Panc1 (cell line): ENCODE results near the gene DHX32. TPM values are rescaled to one million over a fixed set of nuclear protein-coding genes. Genes with fewer than 3 reads are reported as not detected.

ENCODE experiments used
- ATAC-seq: fragments of 200-7000 bp; cut with Tn5 transposase; 2 replicates; pipeline ENCODE4 v1.9.1; 2020; ENCODE audit warnings: mild to moderate bottlenecking, moderate library complexity
- BruUV-seq: library from RNA; stranded (reverse); fragments of 400-500 nt; replicated peaks from 2 replicates; lab custom pipeline; 2021; lab: Mats Ljungman, UMichigan
- CTCF ChIA-PET: fragments of 300-600 bp; sonication (Branson Sonifier 250); formaldehyde crosslinking; loops from one replicate; lab custom pipeline; 2022; ENCODE audit warnings: antibody characterized with exemption; lab: Charles Lee
- POLR2A ChIA-PET: fragments of 300-600 bp; sonication (Branson Sonifier 250); formaldehyde crosslinking; loops from one replicate; lab custom pipeline; 2022; ENCODE audit warnings: antibody characterized with exemption; lab: Charles Lee
- DNase-seq: peaks from one replicate; pipeline ENCODE4 v3.0.0-alpha.2; 2010; ENCODE audit warnings: low read depth, low spot score
- H3K27ac ChIP-seq: 2 replicates; pipeline ENCODE4 v1.5.1; 2011; ENCODE audit warnings: mild to moderate bottlenecking, low read length, inconsistent platforms
- H3K27me3 ChIP-seq: fragments of 200-500 bp; sonication (Bioruptor generic); 2 replicates; pipeline ENCODE4 v1.6.0; 2014; ENCODE audit warnings: low read length, inconsistent platforms; ENCODE audit not compliant: control insufficient read depth, insufficient read depth
- H3K36me3 ChIP-seq: fragments of 200-500 bp; sonication (Bioruptor generic); 2 replicates; pipeline ENCODE4 v1.5.1; 2014; ENCODE audit warnings: inconsistent platforms, mild to moderate bottlenecking, low read length, moderate library complexity; ENCODE audit not compliant: control insufficient read depth, insufficient read depth
- H3K4me1 ChIP-seq: 2 replicates; pipeline ENCODE4 v1.5.1; 2011; ENCODE audit warnings: inconsistent platforms, mild to moderate bottlenecking, low read length, moderate library complexity; ENCODE audit not compliant: control insufficient read depth, insufficient read depth
- H3K4me3 ChIP-seq, 2 experiments: 2 replicates each; pipeline ENCODE4 v1.5.1; 2011 to 2012; ENCODE audit warnings: low read depth in 2 of 2, low read length in 2 of 2, mild to moderate bottlenecking in 2 of 2, inconsistent platforms in 1 of 2, moderate library complexity in 1 of 2
- H3K9me3 ChIP-seq: fragments of 200-500 bp; sonication (Bioruptor generic); 2 replicates; pipeline ENCODE4 v1.5.1; 2014; ENCODE audit warnings: low read depth, mild to moderate bottlenecking, inconsistent platforms, low read length, moderate library complexity; ENCODE audit not compliant: control insufficient read depth, insufficient read depth
- CTCF ChIP-seq: fragments of 450-650 bp; IDR thresholded peaks from 2 replicates; pipeline ENCODE4 v1.5.1; 2017; ENCODE audit warnings: mild to moderate bottlenecking
- POLR2AphosphoS5 ChIP-seq: IDR thresholded peaks from 2 replicates; pipeline ENCODE4 v1.6.1; 2012; ENCODE audit warnings: mild to moderate bottlenecking, low read depth, low read length, moderate library complexity
- REST ChIP-seq, 2 experiments: IDR thresholded peaks; 2 replicates each; pipeline ENCODE4 v1.6.1; 2011 to 2012; ENCODE audit warnings: low read depth in 2 of 2, control low read depth in 1 of 2, low read length in 1 of 2, mild to moderate bottlenecking in 1 of 2, moderate library complexity in 1 of 2; ENCODE audit not compliant: insufficient read depth in 1 of 2
- SIN3A ChIP-seq: IDR thresholded peaks from 2 replicates; pipeline ENCODE4 v1.6.1; 2012; ENCODE audit warnings: low read depth, mild to moderate bottlenecking, low read length, moderate library complexity, borderline replicate concordance; ENCODE audit not compliant: insufficient read depth
- TCF7L2 ChIP-seq: IDR thresholded peaks from 2 replicates; pipeline ENCODE4 v1.6.1; 2011; ENCODE audit warnings: mild to moderate bottlenecking, low read depth, low read length, inconsistent platforms
- in situ Hi-C: cut with HindIII; loops from 2 replicates; pipeline ENCODE4 v1.10.0; 2016; ENCODE audit warnings: low sequenced_read_pairs, low pct_unique_long_range_greater_than_20kb
- intact Hi-C: fragments of 100-400 bp; cut with micrococcal nuclease; formaldehyde crosslinking; loops from one replicate; pipeline ENCODE4 v1.10.0; 2022; ENCODE audit not compliant: unreplicated experiment
- total RNA-seq: library from RNA; stranded (reverse); gene quantifications from one replicate; pipeline ENCODE4 v1.2.1, GENCODE V29; 2021; ENCODE audit not compliant: unreplicated experiment

The DHX32 gene
- total RNA-seq, 1 experiment from 2014 or later, result 117 TPM

DNA sequence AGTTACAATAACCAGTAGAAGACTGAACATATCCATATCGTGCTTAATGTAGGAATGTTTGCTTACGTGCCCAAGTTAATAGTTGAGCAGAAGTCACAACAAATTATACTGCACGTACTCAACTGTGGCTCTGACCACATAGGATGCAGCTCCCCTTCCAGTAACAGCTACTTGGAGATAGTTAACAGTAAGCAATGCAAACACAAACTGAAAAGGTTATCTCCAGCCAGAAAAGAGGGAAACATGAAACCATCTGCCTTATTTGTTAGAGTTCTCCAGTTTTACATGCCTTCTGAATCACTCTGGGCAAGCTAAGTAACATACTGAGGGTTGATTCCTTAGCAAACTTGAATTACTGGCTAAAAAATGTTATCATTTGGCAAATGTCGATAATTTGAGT is 9.8 kb downstream of the DHX32 start:
- peak overlapping the region; percentile 73 for H3K27ac ChIP-seq
- no peak for DNase-seq
- peaks cover 11% of the 10 kb centered on the region for H3K36me3 ChIP-seq
- ChIA-PET POLR2A (interaction anchor here (0.5 kb wide), 1 partner anchor 39 kb away, joined by 6 read pairs; no protein-coding TSS in a partner anchor), CTCF (no interaction called here)
- TF ChIP-seq POLR2AphosphoS5 (0 out of 2 replicates have a peak, but pooled peaks have one; percentile 42), TCF7L2 (no peak)
- in situ Hi-C loops, result no loop called here
- no peak overlapping the region for H3K4me3 ChIP-seq
- peak; percentile 87 for ATAC-seq
- BruUV-seq, result no TSS peak
- peaks cover 3% of the 10 kb centered on the region; the same call in 1 of the 2 replicates for H3K9me3 ChIP-seq
- no peaks in the 10 kb centered on the region for H3K27me3 ChIP-seq
- peaks cover 45% of the 10 kb centered on the region for H3K4me1 ChIP-seq
- intact Hi-C loops, result no loop called here

DNA sequence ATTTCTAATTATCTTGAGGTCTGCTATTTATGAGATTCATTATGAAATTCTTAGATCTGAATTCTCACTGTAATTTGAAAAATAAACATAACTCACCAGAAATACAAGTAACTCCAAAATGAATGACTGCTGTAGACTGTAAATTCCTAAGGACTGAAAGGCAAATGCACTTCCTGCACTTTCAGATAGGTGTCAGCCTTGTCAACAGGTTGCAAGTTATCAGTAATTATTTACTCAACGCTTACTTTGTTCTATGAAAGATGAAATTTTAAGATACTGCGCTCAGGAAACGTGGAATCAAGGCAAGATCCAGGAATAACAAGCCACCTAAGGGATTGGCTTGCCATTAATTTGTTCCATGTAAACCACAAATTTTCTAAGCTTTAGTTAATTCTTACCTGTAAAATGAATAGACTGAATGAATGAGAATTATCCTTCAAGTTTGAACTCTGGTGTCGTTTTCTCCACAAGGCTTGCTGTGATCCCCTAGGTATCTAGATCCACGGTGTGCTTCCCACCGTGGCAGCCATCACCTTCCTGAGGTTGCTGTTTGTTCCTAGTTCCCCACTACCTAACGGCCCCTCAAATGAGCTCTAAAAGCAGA is 12.6 kb downstream of the DHX32 start:
- DNase-seq, result peak; percentile 74
- in situ Hi-C loops (no loop called here), intact Hi-C loops (loop anchor here (10.0 kb wide), 1 partner anchor 106 kb away; no protein-coding TSS in a partner anchor)
- TF ChIP-seq CTCF (peak; percentile 89), POLR2AphosphoS5 (no peak), SIN3A (no peak), REST (IDR thresholded peaks at IDR 0.05; ENCODE audit: insufficient read depth in 1 of 2, low read depth in 2 of 2, low read length in 1 of 2) (no peak), TCF7L2 (peak; percentile 62; the same call in 1 of the 2 replicates)
- TSS peak; percentile 21 for BruUV-seq
- H3K36me3 ChIP-seq, result peaks cover 12% of the 10 kb centered on the region
- no peaks in the 10 kb centered on the region for H3K9me3 ChIP-seq
- ChIA-PET CTCF (interaction anchor here (0.8 kb wide), 1 partner anchor 14 kb away, joined by 3 read pairs; no protein-coding TSS in a partner anchor), POLR2A (interaction anchor here (0.7 kb wide), 1 partner anchor 910 kb away, joined by 8 read pairs; no protein-coding TSS in a partner anchor)
- ATAC-seq, result peak; percentile 75
- H3K4me3 ChIP-seq, result no peak overlapping the region
- peaks cover 45% of the 10 kb centered on the region for H3K4me1 ChIP-seq
- H3K27ac ChIP-seq, result peak overlapping the region; percentile 76
- H3K27me3 ChIP-seq, result no peaks in the 10 kb centered on the region
